Transverse colon (tissue), 3 donors: ENCODE measurements around the gene ERLIN1.

Experiments used
- POLR2A ChIP-seq: fragments of 450-650 bp; IDR thresholded peaks from one replicate; pipeline ENCODE4 v1.6.1; 2016; ENCODE audit warnings: antibody characterized with exemption, mild to moderate bottlenecking, moderate library complexity
- TF ChIP-seq, protein P1 (sequence below), 5 experiments: fragments of 200-600 bp in 3 of 5; fragments of 450-650 bp in 2 of 5; sonication (generic) in 3 of 5; IDR thresholded peaks; 1 replicate in 2 of 5; 2 replicates in 3 of 5; pipeline ENCODE4 v1.5.1; 2016 to 2017; ENCODE audit warnings: antibody characterized with exemption in 5 of 5, inconsistent platforms in 3 of 5, mild to moderate bottlenecking in 2 of 5, moderate library complexity in 1 of 5

DNA sequence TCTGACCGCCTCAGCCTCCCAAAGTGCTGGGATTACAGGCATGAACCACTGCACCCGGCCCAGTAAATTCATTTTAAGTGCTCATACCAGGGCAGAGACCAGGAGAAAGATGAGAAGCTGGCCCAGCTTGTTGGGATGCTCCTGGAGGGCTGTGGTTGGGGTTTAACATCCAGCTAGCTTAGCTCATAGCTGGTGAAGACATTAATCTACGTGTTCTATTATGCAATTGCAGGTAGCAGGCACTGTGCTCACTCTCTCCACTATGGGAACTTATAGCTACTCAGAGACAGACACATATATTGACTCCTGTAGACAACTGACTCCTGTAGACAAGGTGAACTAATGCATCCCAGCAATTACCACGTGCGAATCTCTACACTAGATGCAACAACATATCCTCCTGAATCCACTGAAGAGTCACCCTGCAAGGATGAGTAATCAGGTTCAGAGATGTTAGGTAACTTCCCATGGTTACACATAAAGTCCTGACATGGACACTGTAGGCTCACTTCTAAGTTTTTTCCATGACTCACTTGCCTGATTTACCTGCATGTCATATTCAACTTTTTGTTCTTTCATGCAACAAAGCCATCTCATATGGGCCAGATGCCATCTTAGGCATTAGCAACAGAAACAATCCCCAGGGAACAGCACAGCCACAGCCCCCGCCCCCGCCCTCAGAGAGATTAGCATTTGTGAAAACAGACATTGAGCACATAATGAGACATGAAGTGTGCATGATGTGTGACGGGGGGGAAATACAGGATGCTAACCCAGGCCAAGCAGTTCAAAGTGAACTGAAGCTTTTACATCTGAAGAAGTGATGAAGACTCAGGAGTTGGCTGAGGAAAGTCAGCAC, 37.2 kb downstream of the ERLIN1 start:
- TF ChIP-seq, protein P1, sequence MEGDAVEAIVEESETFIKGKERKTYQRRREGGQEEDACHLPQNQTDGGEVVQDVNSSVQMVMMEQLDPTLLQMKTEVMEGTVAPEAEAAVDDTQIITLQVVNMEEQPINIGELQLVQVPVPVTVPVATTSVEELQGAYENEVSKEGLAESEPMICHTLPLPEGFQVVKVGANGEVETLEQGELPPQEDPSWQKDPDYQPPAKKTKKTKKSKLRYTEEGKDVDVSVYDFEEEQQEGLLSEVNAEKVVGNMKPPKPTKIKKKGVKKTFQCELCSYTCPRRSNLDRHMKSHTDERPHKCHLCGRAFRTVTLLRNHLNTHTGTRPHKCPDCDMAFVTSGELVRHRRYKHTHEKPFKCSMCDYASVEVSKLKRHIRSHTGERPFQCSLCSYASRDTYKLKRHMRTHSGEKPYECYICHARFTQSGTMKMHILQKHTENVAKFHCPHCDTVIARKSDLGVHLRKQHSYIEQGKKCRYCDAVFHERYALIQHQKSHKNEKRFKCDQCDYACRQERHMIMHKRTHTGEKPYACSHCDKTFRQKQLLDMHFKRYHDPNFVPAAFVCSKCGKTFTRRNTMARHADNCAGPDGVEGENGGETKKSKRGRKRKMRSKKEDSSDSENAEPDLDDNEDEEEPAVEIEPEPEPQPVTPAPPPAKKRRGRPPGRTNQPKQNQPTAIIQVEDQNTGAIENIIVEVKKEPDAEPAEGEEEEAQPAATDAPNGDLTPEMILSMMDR (IDR thresholded peaks at IDR 0.05): no peak
- no peak for TF ChIP-seq POLR2A
